Calu3 (cell line): ENCODE measurements around the gene HS6ST2. TPM values are rescaled to one million over a fixed set of nuclear protein-coding genes. Genes with fewer than 3 reads are reported as not detected.

ENCODE experiments used
- BruUV-seq: library from RNA; stranded (reverse); fragments of 400-500 nt; replicated peaks from 2 replicates; lab custom pipeline; 2021; lab: Mats Ljungman, UMichigan
- CTCF ChIA-PET: fragments of 300-600 bp; sonication (Branson Sonifier 250); formaldehyde crosslinking; loops from one replicate; lab custom pipeline; 2022; ENCODE audit warnings: antibody characterized with exemption; lab: Charles Lee
- DNase-seq: peaks from one replicate; pipeline ENCODE4 v3.0.0; 2022
- H3K27ac Mint-ChIP-seq: one replicate; pipeline ENCODE4 v1.8.0; 2022; ENCODE audit warnings: mixed read lengths; ENCODE audit not compliant: unreplicated experiment
- H3K27me3 Mint-ChIP-seq: one replicate; pipeline ENCODE4 v1.8.0; 2022; ENCODE audit warnings: mixed read lengths; ENCODE audit not compliant: unreplicated experiment
- H3K36me3 Mint-ChIP-seq: one replicate; pipeline ENCODE4 v1.8.0; 2022; ENCODE audit warnings: mild to moderate bottlenecking, moderate library complexity, mixed read lengths; ENCODE audit not compliant: insufficient read depth, unreplicated experiment
- H3K4me1 Mint-ChIP-seq: one replicate; pipeline ENCODE4 v1.8.0; 2022; ENCODE audit warnings: mild to moderate bottlenecking, low read depth, mixed read lengths; ENCODE audit not compliant: unreplicated experiment
- H3K4me3 Mint-ChIP-seq: one replicate; pipeline ENCODE4 v1.8.0; 2022; ENCODE audit warnings: mild to moderate bottlenecking, low read depth, moderate library complexity, mixed read lengths; ENCODE audit not compliant: unreplicated experiment
- H3K9me3 Mint-ChIP-seq: one replicate; pipeline ENCODE4 v1.8.0; 2022; ENCODE audit warnings: low read depth, mixed read lengths; ENCODE audit not compliant: unreplicated experiment
- intact Hi-C: fragments of 100-400 bp; cut with micrococcal nuclease; formaldehyde crosslinking; loops from one replicate; pipeline ENCODE4 v1.10.0; 2022; ENCODE audit not compliant: unreplicated experiment
- total RNA-seq: library from RNA; stranded (reverse); gene quantifications from 2 replicates; pipeline ENCODE4 v1.2.3, GENCODE V29; 2022
- TF ChIP-seq, protein P1 (sequence below): fragments of 200-600 bp; IDR thresholded peaks from one replicate; pipeline ENCODE4 v1.8.0; 2022; ENCODE audit warnings: antibody characterized with exemption; ENCODE audit not compliant: unreplicated experiment

The HS6ST2 gene
- total RNA-seq, 1 experiment from 2014 or later = 40.7 TPM

DNA sequence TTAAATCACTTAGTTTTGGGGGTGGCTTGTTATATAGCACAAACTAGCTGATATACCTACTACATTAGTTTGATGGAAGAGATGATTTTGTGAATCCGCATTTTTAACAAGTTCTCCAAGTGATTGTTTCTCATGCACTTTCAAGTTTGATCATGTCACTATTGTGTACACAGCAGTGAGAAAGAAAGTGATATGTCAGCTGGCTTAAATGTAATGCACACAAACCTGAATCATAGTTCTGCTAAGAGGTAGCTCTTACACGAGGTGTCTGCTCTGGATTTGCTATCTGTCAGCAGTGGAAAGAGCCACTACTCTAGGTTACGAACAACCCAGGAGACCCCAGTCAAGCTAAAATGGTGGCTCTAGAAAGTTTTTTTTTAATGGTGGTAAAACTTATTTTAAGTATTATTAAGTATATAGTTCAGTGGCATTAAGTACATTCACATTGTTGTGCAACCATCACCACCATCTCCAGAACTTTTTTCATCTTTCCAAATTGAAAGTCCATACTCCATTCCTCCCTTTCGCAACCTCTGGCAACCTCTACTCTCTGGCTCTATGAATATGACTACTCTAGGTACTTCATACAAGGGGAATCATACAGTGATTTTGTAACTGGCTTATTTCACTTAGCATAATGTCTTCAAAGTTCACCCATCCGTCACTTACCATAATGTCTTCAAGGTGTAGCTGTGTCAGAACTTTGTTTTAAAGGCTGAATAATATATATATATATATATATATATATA, 147.3 kb downstream of the HS6ST2 start:
- Mint-ChIP-seq H3K27ac (no peak overlapping the region), H3K9me3 (no peaks in the 10 kb centered on the region), H3K4me3 (no peak overlapping the region), H3K27me3 (no peaks in the 10 kb centered on the region), H3K4me1 (no peaks in the 10 kb centered on the region), H3K36me3 (no peaks in the 10 kb centered on the region)
- no peak for DNase-seq
- TF ChIP-seq, protein P1, sequence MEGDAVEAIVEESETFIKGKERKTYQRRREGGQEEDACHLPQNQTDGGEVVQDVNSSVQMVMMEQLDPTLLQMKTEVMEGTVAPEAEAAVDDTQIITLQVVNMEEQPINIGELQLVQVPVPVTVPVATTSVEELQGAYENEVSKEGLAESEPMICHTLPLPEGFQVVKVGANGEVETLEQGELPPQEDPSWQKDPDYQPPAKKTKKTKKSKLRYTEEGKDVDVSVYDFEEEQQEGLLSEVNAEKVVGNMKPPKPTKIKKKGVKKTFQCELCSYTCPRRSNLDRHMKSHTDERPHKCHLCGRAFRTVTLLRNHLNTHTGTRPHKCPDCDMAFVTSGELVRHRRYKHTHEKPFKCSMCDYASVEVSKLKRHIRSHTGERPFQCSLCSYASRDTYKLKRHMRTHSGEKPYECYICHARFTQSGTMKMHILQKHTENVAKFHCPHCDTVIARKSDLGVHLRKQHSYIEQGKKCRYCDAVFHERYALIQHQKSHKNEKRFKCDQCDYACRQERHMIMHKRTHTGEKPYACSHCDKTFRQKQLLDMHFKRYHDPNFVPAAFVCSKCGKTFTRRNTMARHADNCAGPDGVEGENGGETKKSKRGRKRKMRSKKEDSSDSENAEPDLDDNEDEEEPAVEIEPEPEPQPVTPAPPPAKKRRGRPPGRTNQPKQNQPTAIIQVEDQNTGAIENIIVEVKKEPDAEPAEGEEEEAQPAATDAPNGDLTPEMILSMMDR = no peak
- intact Hi-C loops = no loop called here
- no TSS peak for BruUV-seq
- CTCF ChIA-PET = no interaction called here

DNA sequence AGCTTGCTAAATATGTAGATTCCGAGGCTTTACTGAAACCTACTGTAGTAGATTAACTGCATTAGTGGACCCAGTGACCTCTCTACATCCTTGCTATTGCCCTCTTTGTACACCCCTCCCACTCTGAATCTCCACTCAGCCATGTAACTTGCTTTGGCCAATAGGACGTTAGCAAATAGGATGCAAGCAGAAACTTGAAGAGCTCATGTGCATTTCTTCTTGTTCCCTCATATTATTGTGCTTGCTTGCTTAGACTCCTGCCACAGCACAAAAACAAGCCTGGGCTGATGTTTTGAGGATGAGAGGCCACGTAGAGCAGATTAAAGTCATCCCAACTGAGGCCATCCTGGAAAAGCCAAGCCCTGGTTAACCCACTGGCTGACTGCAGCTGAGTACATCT, 147.9 kb downstream of the HS6ST2 start:
- DNase-seq = no peak
- Mint-ChIP-seq H3K27me3 (no peaks in the 10 kb centered on the region), H3K9me3 (no peaks in the 10 kb centered on the region), H3K4me3 (no peak overlapping the region), H3K27ac (no peak overlapping the region), H3K4me1 (no peaks in the 10 kb centered on the region), H3K36me3 (no peaks in the 10 kb centered on the region)
- TF ChIP-seq, protein P1 = no peak
- intact Hi-C loops = no loop called here
- CTCF ChIA-PET = no interaction called here
- BruUV-seq = no TSS peak

DNA sequence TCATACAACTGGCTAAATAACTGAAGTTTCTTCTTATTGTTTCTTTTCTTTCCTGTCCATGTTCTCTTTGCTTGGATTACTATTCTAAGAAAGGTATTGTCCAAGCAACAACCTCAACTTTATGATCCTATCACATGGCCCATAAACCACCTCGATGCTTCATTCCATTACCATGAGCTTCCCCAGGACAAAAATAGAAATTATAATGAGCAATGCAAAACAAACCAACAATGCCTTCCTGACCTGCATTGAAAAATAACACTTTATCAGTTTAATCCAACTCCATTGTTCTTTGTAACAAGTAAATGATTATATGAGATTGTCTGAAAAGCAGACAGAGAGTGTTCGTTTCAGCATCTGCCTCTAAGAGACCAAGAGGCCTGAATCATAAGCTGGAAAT, 148.8 kb downstream of the HS6ST2 start:
- Mint-ChIP-seq H3K36me3 (no peaks in the 10 kb centered on the region), H3K27ac (no peak overlapping the region), H3K4me1 (no peaks in the 10 kb centered on the region), H3K4me3 (no peak overlapping the region), H3K27me3 (no peaks in the 10 kb centered on the region), H3K9me3 (no peaks in the 10 kb centered on the region)
- CTCF ChIA-PET = no interaction called here
- DNase-seq = no peak
- intact Hi-C loops = no loop called here
- TF ChIP-seq, protein P1 = no peak
- BruUV-seq = no TSS peak

DNA sequence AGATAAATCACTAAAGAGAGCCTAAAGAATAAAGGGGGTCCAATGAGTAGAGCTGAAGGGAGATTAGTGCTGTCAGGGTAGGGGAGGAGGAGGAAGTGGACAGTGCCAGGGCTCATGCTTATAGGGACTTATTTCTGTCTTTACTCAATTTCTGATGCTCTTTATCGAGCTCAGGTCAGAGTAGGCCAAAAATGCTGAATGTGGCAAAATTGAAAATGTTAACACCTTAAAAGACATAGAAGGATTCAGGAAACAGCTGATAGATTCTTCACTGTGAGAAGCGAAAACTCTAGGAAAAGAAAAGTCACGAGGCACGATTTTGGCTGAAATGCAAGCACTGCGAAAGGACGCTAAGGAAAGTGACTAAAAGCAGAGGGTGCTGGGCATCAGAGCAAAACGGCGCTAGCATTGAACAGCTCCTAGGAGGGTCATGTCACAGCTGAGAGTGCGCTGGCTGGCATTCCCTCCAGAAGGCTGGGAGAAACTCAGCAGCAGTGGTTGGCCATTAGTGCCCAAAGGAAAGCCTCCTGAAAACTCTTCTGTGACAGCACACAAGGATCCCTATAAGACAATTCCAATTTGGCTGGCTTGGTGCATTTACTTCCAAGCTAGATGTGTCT, 150.9 kb downstream of the HS6ST2 start:
- no peak overlapping the region for H3K4me3 Mint-ChIP-seq
- no peaks in the 10 kb centered on the region for H3K27me3 Mint-ChIP-seq
- no TSS peak for BruUV-seq
- intact Hi-C loops = no loop called here
- H3K9me3 Mint-ChIP-seq = no peaks in the 10 kb centered on the region
- CTCF ChIA-PET = no interaction called here
- TF ChIP-seq, protein P1 = no peak
- no peaks in the 10 kb centered on the region for H3K4me1 Mint-ChIP-seq
- no peak for DNase-seq
- H3K36me3 Mint-ChIP-seq = no peaks in the 10 kb centered on the region
- H3K27ac Mint-ChIP-seq = no peak overlapping the region
